Right atrium auricular region (tissue), 2 donors: ENCODE results near the gene CYTH2. TPM values are rescaled to one million over a fixed set of nuclear protein-coding genes. Genes with fewer than 3 reads are reported as not detected.

ENCODE experiments used
- DNase-seq: peaks from one replicate; pipeline ENCODE4 v3.0.0-alpha.2; 2019; ENCODE audit warnings: low spot score
- H3K27ac ChIP-seq, 2 donors: fragments of 200-600 bp; sonication (generic); 1 replicate in 1 of 2; 2 replicates in 1 of 2; pipeline ENCODE4 v1.5.1; 2016 to 2019
- H3K27me3 ChIP-seq, 2 donors: fragments of 200-600 bp; sonication (generic); one replicate each; pipeline versions ENCODE4 v1.5.1 to v1.6.0; 2017 to 2019
- H3K36me3 ChIP-seq: fragments of 200-600 bp; sonication (generic); one replicate; pipeline ENCODE4 v1.5.1; 2016
- H3K4me1 ChIP-seq, 2 donors: fragments of 200-600 bp; sonication (generic); one replicate each; pipeline versions ENCODE4 v1.5.1 to v1.6.0; 2017 to 2019
- H3K4me3 ChIP-seq, 2 donors: fragments of 200-600 bp; sonication (generic); 1 replicate in 1 of 2; 2 replicates in 1 of 2; pipeline ENCODE4 v1.5.1; 2017 to 2019; ENCODE audit warnings: mild to moderate bottlenecking in 1 of 2, moderate library complexity in 1 of 2
- H3K9me3 ChIP-seq, 2 donors: fragments of 200-600 bp; sonication (generic); one replicate each; pipeline ENCODE4 v1.5.1; 2019
- CTCF ChIP-seq, 2 donors: fragments of 200-600 bp; sonication (generic); IDR thresholded peaks; one replicate each; pipeline ENCODE4 v1.5.1; 2019; ENCODE audit warnings: antibody characterized with exemption in 2 of 2
- total RNA-seq, 2 donors: library from RNA; depleted of rRNA; stranded (reverse); fragments of >200 nt; gene quantifications; one replicate each; pipeline ENCODE4 v1.1.0, GENCODE V29; 2016

CYTH2 gene
- total RNA-seq, 2 donors from 2014 or later = 13.3 to 22.5 TPM

- Histone ChIP-seq H3K27ac (no peak overlapping the region), H3K27me3 (peaks cover 0 to 9% of the 10 kb centered on the region in 2 donors), H3K9me3 (no peaks in the 10 kb centered on the region), H3K4me1 (peaks cover 0 to 28% of the 10 kb centered on the region in 2 donors), H3K36me3 (no peaks in the 10 kb centered on the region), H3K4me3 (no peak overlapping the region)
- DNase-seq = no peak
- TF ChIP-seq CTCF (IDR thresholded peaks at IDR 0.05) = no peak
These were observed 39.7 kb downstream of the CYTH2 start for GRCh38 chr19:48508729-48509411.

GRCh38 chr19:48509467-48510194, 40.5 kb downstream of the CYTH2 start:
- Histone ChIP-seq H3K27ac (no peak overlapping the region), H3K36me3 (no peaks in the 10 kb centered on the region), H3K4me1 (peaks cover 0 to 28% of the 10 kb centered on the region in 2 donors), H3K27me3 (peaks cover 0 to 9% of the 10 kb centered on the region in 2 donors), H3K9me3 (no peaks in the 10 kb centered on the region), H3K4me3 (no peak overlapping the region)
- DNase-seq = no peak
- TF ChIP-seq CTCF (IDR thresholded peaks at IDR 0.05) = no peak

- TF ChIP-seq CTCF (IDR thresholded peaks at IDR 0.05) = no peak
- peak; percentile 66 for DNase-seq
- H3K27me3 ChIP-seq = peaks cover 0 to 9% of the 10 kb centered on the region in 2 donors
- peaks cover 0 to 28% of the 10 kb centered on the region in 2 donors for H3K4me1 ChIP-seq
- H3K27ac ChIP-seq = peak overlapping the region in 1 of 2 donors; percentile 32
- no peaks in the 10 kb centered on the region for H3K36me3 ChIP-seq
- no peaks in the 10 kb centered on the region for H3K9me3 ChIP-seq
- peak overlapping the region; percentile 17 to 35 for H3K4me3 ChIP-seq
These were observed 41.5 kb downstream of the CYTH2 start for GRCh38 chr19:48510421-48511268.

GRCh38 chr19:48511321-48511731, 42.2 kb downstream of the CYTH2 start:
- Histone ChIP-seq H3K9me3 (no peaks in the 10 kb centered on the region), H3K4me3 (peak overlapping the region; percentile 6 to 35), H3K27ac (peak overlapping the region in 1 of 2 donors; percentile 32), H3K27me3 (peaks cover 0 to 9% of the 10 kb centered on the region in 2 donors), H3K36me3 (no peaks in the 10 kb centered on the region), H3K4me1 (peaks cover 0 to 28% of the 10 kb centered on the region in 2 donors)
- no peak for TF ChIP-seq CTCF (IDR thresholded peaks at IDR 0.05)
- DNase-seq = no peak

GRCh38 chr19:48511800-48512503, 42.8 kb downstream of the CYTH2 start, which contains the start of gene LMTK3:
LMTK3 (minus strand) TSS chr19:48511835; CDS start chr19:48511576, 259 bp downstream.
- peak within 1 kb of the TSS in 1 of 2 donors; percentile 32 for H3K27ac ChIP-seq
- H3K36me3 ChIP-seq = no peaks in the 10 kb centered on the region
- H3K9me3 ChIP-seq = no peaks in the 10 kb centered on the region
- DNase-seq = no peak
- no peak for TF ChIP-seq CTCF (IDR thresholded peaks at IDR 0.05)
- H3K27me3 ChIP-seq = peaks cover 0 to 9% of the 10 kb centered on the region in 2 donors
- peaks cover 0 to 28% of the 10 kb centered on the region in 2 donors for H3K4me1 ChIP-seq
- peak within 1 kb of the TSS; percentile 17 to 35 for H3K4me3 ChIP-seq
